Endodermal cell (in vitro differentiated cells): Measurements from ENCODE around the gene NCAPG. TPM values are rescaled to one million over a fixed set of nuclear protein-coding genes. Genes with fewer than 3 reads are reported as not detected.

Experiments
- DNase-seq: peaks from one replicate; pipeline ENCODE4 v3.0.0-alpha.2; 2017
- H3K27ac ChIP-seq: 2 replicates; pipeline ENCODE4 v1.5.1; 2013; ENCODE audit warnings: mild to moderate bottlenecking, low read depth, low read length, moderate library complexity
- H3K27me3 ChIP-seq: 2 replicates; pipeline ENCODE4 v1.6.1; 2013; ENCODE audit warnings: mild to moderate bottlenecking, low read length, moderate library complexity; ENCODE audit not compliant: insufficient read depth, control insufficient read depth, poor library complexity, severe bottlenecking
- H3K36me3 ChIP-seq: 2 replicates; pipeline ENCODE4 v1.7.0; 2013; ENCODE audit warnings: mild to moderate bottlenecking, low read length, moderate library complexity; ENCODE audit not compliant: control insufficient read depth, insufficient read depth
- H3K4me1 ChIP-seq: one replicate; pipeline ENCODE4 v1.7.0; 2013; ENCODE audit warnings: low read length; ENCODE audit not compliant: control insufficient read depth, insufficient read depth
- H3K4me3 ChIP-seq: 2 replicates; pipeline ENCODE4 v1.5.1; 2013; ENCODE audit warnings: mild to moderate bottlenecking, low read length, moderate library complexity
- H3K9ac ChIP-seq: 2 replicates; pipeline ENCODE4 v1.6.1; 2013; ENCODE audit warnings: mild to moderate bottlenecking, low read length, moderate library complexity; ENCODE audit not compliant: poor library complexity, severe bottlenecking; ENCODE audit errors: extremely low read depth
- H3K9me3 ChIP-seq: 2 replicates; pipeline ENCODE4 v1.6.1; 2013; ENCODE audit warnings: mild to moderate bottlenecking, low read length, moderate library complexity; ENCODE audit not compliant: control insufficient read depth
- H3K27ac Mint-ChIP-seq: 2 replicates; pipeline ENCODE4 v1.8.0; 2020; ENCODE audit warnings: mixed read lengths
- H3K27me3 Mint-ChIP-seq: 2 replicates; pipeline ENCODE4 v1.8.0; 2021; ENCODE audit warnings: mild to moderate bottlenecking, mixed read lengths; ENCODE audit not compliant: insufficient read depth
- H3K36me3 Mint-ChIP-seq: 2 replicates; pipeline ENCODE4 v1.8.0; 2020; ENCODE audit warnings: low read depth, mixed read lengths
- H3K4me1 Mint-ChIP-seq: 2 replicates; pipeline ENCODE4 v1.8.0; 2020; ENCODE audit warnings: mixed read lengths
- H3K4me3 Mint-ChIP-seq: 2 replicates; pipeline ENCODE4 v1.8.0; 2020; ENCODE audit warnings: mild to moderate bottlenecking, moderate library complexity, mixed read lengths
- H3K9me3 Mint-ChIP-seq: 2 replicates; pipeline ENCODE4 v1.8.0; 2020; ENCODE audit warnings: mild to moderate bottlenecking, mixed read lengths
- CTCF ChIP-seq: fragments of 200-600 bp; sonication (generic); conservative IDR thresholded peaks from 2 replicates; pipeline ENCODE4 v1.5.0; 2021; ENCODE audit warnings: antibody characterized with exemption, mild to moderate bottlenecking
- WGBS, 2 experiments: methylation state at CpG; one replicate each; pipeline versions ENCODE4 v1.1.5 to v1.1.7; 2013; ENCODE audit warnings: missing lambda C conversion rate in 2 of 2, mixed read lengths in 1 of 2; ENCODE audit not compliant: insufficient coverage in 1 of 2, insufficient read length in 1 of 2; 5-methylcytosine and 5-hydroxymethylcytosine counted together
- total RNA-seq, 2 donors: library from RNA; stranded (reverse); fragmentation: NEBNext Ultra II Directional in 1 of 2; extraction: Animal tissue kit (Norgen Biotek cat#: 25700) in 1 of 2; gene quantifications; 2 replicates in 1 of 2; 3 replicates in 1 of 2; pipeline ENCODE4 v1.2.1, GENCODE V29; 2021

NCAPG gene
- total RNA-seq, 2 donors from 2014 or later: 37.5 to 47.4 TPM

GRCh38 chr4:17876943-17877342 lies 66.2 kb downstream of the NCAPG start:
- no peaks in the 10 kb centered on the region for H3K36me3 ChIP-seq
- H3K4me1 ChIP-seq: no peaks in the 10 kb centered on the region
- no peaks in the 10 kb centered on the region for H3K9me3 ChIP-seq
- no peak overlapping the region for H3K4me3 ChIP-seq
- no peak overlapping the region for H3K9ac ChIP-seq
- no peaks in the 10 kb centered on the region for H3K27me3 ChIP-seq
- no peak for TF ChIP-seq CTCF
- no peak overlapping the region for H3K4me3 Mint-ChIP-seq
- H3K27me3 Mint-ChIP-seq: no peaks in the 10 kb centered on the region
- no peaks in the 10 kb centered on the region for H3K4me1 Mint-ChIP-seq
- WGBS, 2 experiments: 97 to 100% methylated on average over 2 to 4 of the region's 4 CpGs
- DNase-seq: no peak
- H3K36me3 Mint-ChIP-seq: peaks cover 12% of the 10 kb centered on the region
- peak overlapping the region; percentile 24 for H3K27ac Mint-ChIP-seq
- no peaks in the 10 kb centered on the region for H3K9me3 Mint-ChIP-seq
- H3K27ac ChIP-seq: no peak overlapping the region

- no peak for DNase-seq
- no peak for TF ChIP-seq CTCF
- Mint-ChIP-seq H3K4me3 (no peak overlapping the region), H3K4me1 (no peaks in the 10 kb centered on the region), H3K27ac (peak overlapping the region; percentile 18), H3K9me3 (no peaks in the 10 kb centered on the region), H3K27me3 (no peaks in the 10 kb centered on the region), H3K36me3 (peaks cover 12% of the 10 kb centered on the region)
- WGBS, 2 experiments: 91 to 97% methylated on average over 3 to 5 of the region's 5 CpGs
- no peak overlapping the region for H3K27ac ChIP-seq
- H3K27me3 ChIP-seq: no peaks in the 10 kb centered on the region
- H3K4me3 ChIP-seq: no peak overlapping the region
- no peaks in the 10 kb centered on the region for H3K9me3 ChIP-seq
- no peaks in the 10 kb centered on the region for H3K4me1 ChIP-seq
- no peaks in the 10 kb centered on the region for H3K36me3 ChIP-seq
- H3K9ac ChIP-seq: no peak overlapping the region
Observed at GRCh38 chr4:17877661-17878060, 66.9 kb downstream of the NCAPG start.

DNA sequence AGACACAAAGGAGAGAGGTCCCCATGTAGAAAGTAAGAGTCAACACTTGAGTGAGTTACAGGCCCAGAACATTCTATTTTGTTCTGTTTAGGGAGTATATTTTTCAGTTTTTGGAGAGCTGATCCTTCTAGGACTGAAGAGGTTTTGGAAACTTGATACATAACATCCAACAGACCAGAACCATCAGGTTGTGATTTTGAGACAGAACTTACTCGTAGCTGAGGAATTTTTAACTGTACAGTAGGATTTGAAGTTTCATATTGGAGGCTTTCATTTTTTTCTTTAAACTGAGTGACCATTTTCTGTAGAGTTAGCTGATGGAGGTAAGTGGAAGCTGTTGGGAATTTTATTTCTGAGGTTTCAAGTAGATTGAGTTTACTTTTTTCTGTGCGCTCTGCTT lies 73.3 kb downstream of the NCAPG start:
- 86 to 100% methylated on average over 1 to 2 of the region's 2 CpGs for WGBS, 2 experiments
- no peaks in the 10 kb centered on the region for H3K9me3 ChIP-seq
- no peak overlapping the region for H3K4me3 Mint-ChIP-seq

More for the DNA sequence above, 73.3 kb downstream of the NCAPG start:
- no peak for DNase-seq
- peaks cover 19% of the 10 kb centered on the region for H3K36me3 ChIP-seq
- Mint-ChIP-seq H3K9me3 (no peaks in the 10 kb centered on the region), H3K36me3 (peaks cover 3% of the 10 kb centered on the region), H3K4me1 (no peaks in the 10 kb centered on the region), H3K27me3 (no peaks in the 10 kb centered on the region), H3K27ac (no peak overlapping the region)
- H3K4me1 ChIP-seq: no peaks in the 10 kb centered on the region
- H3K27ac ChIP-seq: no peak overlapping the region
- no peaks in the 10 kb centered on the region for H3K27me3 ChIP-seq
- H3K4me3 ChIP-seq: no peak overlapping the region
- H3K9ac ChIP-seq: no peak overlapping the region
- TF ChIP-seq CTCF: no peak
